LHCN-M2 (cell line): ENCODE data around the gene OSBPL9. TPM values are rescaled to one million over a fixed set of nuclear protein-coding genes. Genes with fewer than 3 reads are reported as not detected.
"Not testable (repeated sequence)": the region's sequence is repeated elsewhere in the genome, so short reads cannot be mapped to it uniquely, and the experiment has no call there.

Experiments
- DNase-seq: peaks from one replicate; pipeline ENCODE4 v3.0.0-alpha.2; 2012; ENCODE audit warnings: low read depth
- total RNA-seq: library from RNA; depleted of rRNA; stranded (reverse); fragments of >200 nt; gene quantifications from 2 replicates; pipeline ENCODE4 v1.2.3, GENCODE V29; 2014

Gene OSBPL9
- total RNA-seq, 1 experiment from 2014 or later, result 35.1 TPM

DNA sequence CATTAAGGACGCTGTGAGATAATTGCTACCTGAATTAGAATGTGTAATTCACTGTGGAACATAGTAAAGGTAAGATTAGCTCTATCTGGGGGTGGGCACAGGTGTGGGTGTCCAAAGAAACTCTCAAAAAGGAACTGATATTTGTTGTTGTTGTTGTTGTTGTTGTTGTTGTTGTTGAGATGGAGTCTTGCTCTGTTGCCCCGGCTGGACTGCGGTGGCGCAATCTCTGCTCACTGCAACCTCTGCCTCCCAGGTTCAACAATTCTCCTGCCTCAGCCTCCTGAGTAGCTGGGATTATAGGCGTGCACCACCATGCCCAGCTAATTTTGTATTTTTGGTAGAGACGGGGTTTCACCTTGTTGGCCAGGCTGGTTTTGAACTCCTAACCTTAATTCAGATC lies 6.8 kb upstream of the OSBPL9 start:
- not testable (repeated sequence) for DNase-seq

DNA sequence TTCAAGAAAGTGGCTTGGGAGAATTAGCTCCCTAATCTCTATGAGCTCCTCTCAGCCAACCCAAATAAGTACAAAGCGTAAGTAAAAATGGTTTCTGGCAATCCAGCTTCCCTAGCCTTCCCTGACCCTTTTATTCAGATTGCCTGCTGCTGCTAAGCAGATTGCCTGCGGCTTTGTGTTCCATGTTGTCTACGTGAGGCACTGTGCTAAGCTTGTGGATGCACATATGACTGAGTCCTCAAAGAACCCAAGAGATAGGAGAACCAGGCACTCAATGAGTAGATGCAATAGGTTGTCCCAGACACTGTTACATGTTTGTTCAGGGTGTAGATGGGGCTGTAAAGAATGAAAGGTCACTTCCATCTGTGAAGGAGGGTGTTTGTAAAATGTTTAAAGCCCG lies 6.3 kb upstream of the OSBPL9 start:
- DNase-seq, result no peak

GRCh38 chr1:51612447-51612961 lies 4.4 kb upstream of the OSBPL9 start:
- peak; percentile 25 for DNase-seq

DNA sequence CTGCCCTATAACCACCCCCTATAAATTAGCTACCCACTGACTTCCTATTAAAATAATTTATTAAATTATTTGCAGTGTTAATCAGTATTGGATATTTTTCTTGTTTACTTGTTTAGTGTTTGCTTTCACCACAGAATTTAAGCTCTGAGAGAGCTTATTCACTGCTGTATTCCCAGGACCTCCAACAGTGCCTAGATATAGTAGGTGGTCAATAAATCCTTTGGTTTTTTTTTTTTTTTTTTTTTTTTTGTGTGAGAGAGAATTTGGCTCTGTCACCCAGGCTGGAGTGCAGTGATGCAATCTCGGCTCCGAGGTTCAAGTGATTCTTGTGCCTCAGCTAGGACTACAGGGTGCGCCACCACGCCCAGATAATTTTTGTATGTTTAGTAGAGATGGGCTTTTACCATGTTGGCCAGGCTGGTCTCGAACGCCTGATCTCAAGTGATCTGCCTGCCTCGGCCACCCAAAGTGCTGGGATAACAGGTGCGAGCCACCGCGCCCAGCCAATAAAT lies 1.1 kb upstream of the OSBPL9 start:
- DNase-seq, result no peak

DNA sequence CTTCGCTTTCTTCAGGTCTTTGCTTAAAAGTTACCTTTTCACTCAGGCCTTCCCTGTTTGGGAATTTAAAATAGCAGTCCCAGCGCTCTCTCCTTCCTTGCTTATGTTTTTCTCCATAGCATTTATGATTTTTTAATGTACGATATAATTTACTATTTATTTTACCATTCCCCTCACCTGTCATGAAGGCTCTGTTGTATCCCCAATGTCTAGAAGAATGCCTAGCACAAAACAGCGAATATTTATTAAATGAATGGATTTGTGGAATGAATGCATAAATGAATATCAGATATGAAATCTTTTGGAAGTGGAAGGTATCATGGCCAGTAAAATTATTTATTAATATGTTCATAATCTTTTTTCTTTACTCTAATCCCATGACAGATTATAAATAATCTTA lies 402 bp upstream of the OSBPL9 start:
- DNase-seq, result no peak

DNA sequence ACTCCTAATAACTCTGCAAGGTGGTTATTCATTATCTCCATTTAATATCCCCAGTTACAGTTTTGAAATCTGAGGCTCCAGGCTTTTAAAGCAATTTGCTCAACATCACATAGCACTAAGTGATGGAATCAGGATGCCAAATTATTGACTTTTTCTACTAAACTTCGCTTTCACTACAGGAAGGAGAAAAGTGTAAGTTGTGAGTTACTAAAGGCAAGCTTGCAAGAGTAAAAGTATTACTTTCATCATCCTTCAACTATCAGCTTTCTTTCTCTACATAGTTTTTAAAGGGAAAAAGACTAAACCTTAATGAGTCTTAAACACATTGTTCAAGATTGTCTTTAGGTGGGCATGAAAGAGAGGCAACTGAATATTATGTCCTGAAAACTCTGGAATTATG lies 1.8 kb downstream of the OSBPL9 start:
- no peak for DNase-seq

- no peak for DNase-seq
These were observed 3.6 kb downstream of the OSBPL9 start for GRCh38 chr1:51620470-51620869.

DNA sequence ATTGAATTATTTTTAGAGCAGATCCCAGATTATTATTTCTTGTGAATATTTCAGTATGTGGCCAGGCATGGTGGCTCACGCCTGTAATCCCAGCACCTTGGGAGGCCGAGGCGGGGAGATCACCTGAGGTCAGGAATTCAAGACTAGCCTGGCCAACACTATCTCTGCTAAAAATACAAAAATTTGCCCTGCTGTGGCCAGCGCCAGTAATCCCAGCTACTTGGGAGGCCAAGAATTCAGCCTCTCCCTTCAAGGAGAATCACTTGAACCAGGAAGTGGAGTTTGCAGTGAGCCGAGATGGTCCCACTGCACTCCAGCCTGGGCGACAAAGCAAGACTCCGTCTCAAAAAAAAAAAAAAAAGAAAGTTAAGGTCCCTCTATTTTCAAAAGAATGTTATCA lies 4.3 kb downstream of the OSBPL9 start:
- DNase-seq, result no peak

DNA sequence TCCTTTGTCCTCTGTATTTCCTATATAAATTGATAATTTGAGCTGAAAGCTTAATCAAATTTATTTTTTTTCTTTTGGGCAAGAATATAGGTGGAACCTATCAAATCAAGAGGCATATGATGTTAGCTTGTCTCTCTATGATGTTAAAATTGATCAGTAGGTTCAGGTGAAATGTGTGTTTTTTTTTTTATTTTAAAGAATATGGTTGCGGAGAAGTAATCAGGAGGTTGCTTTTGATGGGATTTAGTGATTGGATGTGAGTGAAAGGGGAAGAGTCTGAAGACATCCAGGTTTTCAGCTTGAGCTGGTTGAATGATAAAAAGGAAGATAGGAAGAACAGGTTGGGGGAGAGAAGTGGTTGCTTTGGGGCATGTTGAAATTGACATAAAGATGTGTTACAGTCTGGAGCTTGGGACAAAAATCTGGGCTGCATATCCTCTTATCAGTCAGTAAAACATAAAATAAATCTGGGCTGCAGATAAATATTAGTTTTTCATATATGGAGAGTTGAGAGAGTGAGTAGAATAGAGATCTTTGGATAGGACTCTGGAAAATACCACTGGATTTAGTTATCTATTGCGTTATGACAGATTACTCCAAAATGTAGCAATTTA lies 5.1 kb downstream of the OSBPL9 start:
- no peak for DNase-seq

DNA sequence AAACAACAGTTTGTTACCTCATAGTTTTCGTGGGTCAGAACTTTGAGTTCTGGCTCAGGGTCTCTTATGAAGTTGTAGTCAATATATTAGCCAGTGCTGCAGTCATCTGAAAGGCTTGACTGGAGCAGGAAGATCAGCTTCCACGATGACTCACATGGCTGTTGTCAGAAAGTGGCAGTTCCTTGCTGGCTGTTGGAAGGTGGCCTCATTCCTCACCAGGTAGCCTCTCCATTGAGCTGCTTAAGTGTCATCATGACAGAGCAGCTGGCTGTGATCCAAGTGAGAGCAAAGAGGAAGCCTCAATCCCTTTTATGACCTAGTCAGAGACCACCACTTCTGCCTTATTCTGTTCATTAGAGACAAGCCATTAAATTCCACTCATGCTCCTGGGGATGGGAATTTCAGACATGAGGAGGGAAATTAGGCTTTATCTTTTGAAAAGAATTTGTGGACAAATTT lies 5.6 kb downstream of the OSBPL9 start:
- peak; percentile 62 for DNase-seq

GRCh38 chr1:51623025-51623424 lies 6.1 kb downstream of the OSBPL9 start:
- DNase-seq, result no peak

GRCh38 chr1:51623450-51623849 lies 6.6 kb downstream of the OSBPL9 start:
- DNase-seq, result no peak

DNA sequence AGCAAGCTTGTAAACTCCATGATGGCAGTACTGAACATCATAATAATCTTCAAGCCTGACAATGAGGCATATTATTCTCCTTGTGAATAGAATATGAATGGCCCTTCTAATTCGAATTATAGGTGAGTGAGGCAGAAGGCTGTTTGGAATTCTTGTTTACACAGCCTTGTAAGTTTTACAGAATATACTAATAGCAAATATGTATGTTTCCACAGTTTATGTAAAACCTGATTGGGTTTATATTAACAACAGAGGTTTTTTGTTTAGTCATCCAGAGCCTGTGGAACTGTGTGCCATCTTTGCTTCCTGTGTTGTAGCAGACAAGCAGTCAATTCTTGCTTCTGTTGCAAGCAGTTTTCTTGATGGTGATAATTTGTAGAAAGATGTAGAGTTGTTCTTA lies 8.0 kb downstream of the OSBPL9 start:
- DNase-seq, result no peak

DNA sequence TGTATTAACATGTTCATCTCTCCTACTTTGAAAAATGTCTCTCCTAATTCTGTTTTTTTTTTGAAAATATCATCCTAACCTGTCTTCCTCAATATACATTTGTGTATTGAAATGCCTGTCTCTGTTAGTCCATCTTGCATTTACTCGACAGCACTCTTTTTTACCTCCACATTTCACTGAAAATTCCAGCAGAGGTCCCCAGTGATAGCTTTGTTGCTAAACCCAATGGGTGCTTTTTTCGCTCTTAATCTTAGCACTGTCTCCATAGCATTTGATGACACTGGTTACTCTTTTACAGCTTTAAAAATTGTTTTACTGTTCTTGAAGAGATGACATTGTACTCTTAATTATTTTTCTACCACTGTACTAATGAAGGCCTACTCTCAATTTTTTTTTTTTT lies 10.8 kb downstream of the OSBPL9 start:
- peak; percentile 57 for DNase-seq

GRCh38 chr1:51628715-51629590 lies 12.1 kb downstream of the OSBPL9 start:
- DNase-seq, result no peak

DNA sequence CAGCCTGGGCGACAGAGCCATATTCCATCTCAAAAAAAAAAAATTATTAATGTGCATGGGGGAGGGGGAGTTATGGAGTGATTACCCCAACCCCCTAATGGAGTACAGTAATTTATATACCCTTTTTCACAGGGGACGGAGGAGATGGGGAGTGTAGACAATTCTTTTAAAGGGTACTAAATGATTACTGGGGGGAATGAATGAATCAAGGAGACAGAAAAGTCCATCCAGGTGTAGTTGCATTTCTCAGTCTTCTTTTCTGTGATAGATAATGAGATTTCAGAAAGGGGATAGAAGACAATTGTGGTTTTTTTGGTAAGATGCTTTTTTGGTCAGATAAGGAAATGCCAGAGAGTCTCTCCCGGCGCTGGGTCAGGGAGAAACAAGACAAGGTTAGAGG lies 13.0 kb downstream of the OSBPL9 start:
- DNase-seq, result no peak

GRCh38 chr1:51630393-51630792 lies 13.5 kb downstream of the OSBPL9 start:
- no peak for DNase-seq

GRCh38 chr1:51630922-51631321 lies 14.0 kb downstream of the OSBPL9 start:
- no peak for DNase-seq

- no peak for DNase-seq
These were observed 14.9 kb downstream of the OSBPL9 start for GRCh38 chr1:51631747-51632146.

DNA sequence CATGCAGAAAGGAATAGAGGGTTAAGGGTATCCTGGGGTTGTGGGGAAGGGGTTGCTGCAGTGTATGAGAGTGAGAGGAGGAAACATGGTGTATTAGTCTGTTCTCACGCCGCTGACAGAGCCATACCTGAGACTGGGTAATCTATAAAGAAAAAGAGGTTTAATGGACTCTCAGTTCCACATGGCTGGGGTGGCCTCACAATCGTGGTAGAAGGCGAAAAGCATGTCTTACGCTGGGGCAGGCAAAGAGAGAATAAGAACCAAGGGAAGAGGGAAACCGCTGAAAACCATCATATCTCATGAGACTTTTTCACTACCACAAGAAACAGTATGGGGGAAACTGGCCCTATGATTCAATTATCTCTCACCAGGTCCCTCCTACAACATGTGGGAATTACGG lies 17.7 kb downstream of the OSBPL9 start:
- DNase-seq, result no peak

DNA sequence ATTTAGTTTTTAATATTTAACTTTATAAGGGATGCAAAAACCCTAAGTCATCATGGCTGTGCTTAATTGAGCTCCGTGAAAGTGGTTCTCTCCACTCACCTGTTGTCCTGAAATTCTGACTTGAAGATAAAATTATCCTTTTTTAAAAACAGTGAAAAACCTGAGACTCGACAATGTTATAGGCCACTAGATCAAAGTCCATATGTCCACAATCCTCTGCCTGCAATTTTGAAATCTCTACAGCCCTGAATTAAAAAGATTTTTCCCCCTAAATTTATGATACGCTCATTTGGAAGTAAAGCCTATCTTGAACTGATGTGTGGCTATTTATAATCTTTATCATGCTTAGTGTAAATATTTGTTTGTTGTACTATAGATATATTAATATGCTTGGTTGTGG lies 18.7 kb downstream of the OSBPL9 start:
- no peak for DNase-seq

DNA sequence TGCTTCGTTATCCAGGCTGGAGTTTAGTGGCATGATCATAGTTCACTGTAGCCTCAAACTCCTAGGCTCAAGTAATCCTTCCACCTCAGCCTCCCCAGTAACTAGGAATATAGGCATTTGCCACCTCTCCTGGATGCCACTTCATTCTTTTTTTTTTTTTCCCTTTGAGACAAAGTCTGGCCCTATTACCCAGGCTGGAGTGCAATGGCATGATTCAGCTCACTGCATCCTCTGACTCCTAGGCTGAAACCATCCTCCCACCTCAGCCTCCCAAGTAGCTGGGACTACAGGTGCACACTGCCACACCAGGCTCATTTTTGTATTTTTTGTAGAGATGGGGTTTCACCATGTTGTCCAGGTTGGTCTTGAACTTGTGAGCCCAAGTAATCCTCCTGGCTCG lies 19.3 kb downstream of the OSBPL9 start:
- no peak for DNase-seq
